K562 (cell line): ENCODE results near the gene EFCAB9. TPM values are rescaled to one million over a fixed set of nuclear protein-coding genes. Genes with fewer than 3 reads are reported as not detected.
"Not testable (repeated sequence)": the region's sequence is repeated elsewhere in the genome, so short reads cannot be mapped to it uniquely, and the experiment has no call there.

Experiments used
- ATAC-seq: fragments of 200-7000 bp; cut with Tn5 transposase; 3 replicates; pipeline ENCODE4 v1.9.1; 2020; ENCODE audit warnings: moderate library complexity
- BruUV-seq: library from RNA; stranded (reverse); fragments of 400-500 nt; replicated peaks from 2 replicates; lab custom pipeline; 2021; lab: Mats Ljungman, UMichigan
- CTCF ChIA-PET: fragments of 300-600 bp; formaldehyde crosslinking; extraction: SDS; loops from one replicate; lab custom pipeline; 2021; ENCODE audit warnings: low intra/inter-chr PET ratio; lab: Yijun Ruan, JAX
- POLR2A ChIA-PET: fragments of 300-600, 350-650 bp; sonication (Branson Sonifier 250); formaldehyde crosslinking; extraction: SDS; loops from one replicate; lab custom pipeline; 2021; ENCODE audit warnings: antibody characterized with exemption, inconsistent platforms; lab: Yijun Ruan, JAX
- DNase-seq, 4 experiments: peaks; one replicate each; pipeline versions ENCODE4 v3.0.0 to v3.0.0-alpha.2; 2011 to 2018; ENCODE audit warnings: low spot score in 3 of 4, mixed read lengths in 3 of 4; ENCODE audit errors: extremely low read depth in 1 of 4
- FAIRE-seq: peaks from 2 replicates; lab custom pipeline; 2011; peaks lifted over from hg19 to GRCh38; lab: Jason Lieb, UNC
- H2AFZ ChIP-seq: 2 replicates; pipeline ENCODE4 v1.6.0; 2011; ENCODE audit warnings: low read depth, low read length, control low read depth, inconsistent platforms
- H3K27ac ChIP-seq: fragments of 200-600 bp; 3 replicates; pipeline ENCODE4 v1.8.0; 2011; ENCODE audit warnings: low read depth, mild to moderate bottlenecking, control low read depth, inconsistent platforms, low read length, moderate library complexity, mixed read lengths; ENCODE audit errors: extremely low read depth
- H3K27me3 ChIP-seq, 2 experiments: fragments of 300-600 bp in 1 of 2; 2 replicates in 1 of 2; 3 replicates in 1 of 2; pipeline versions ENCODE4 v1.6.0 to v1.8.0; 2011; ENCODE audit warnings: inconsistent platforms in 2 of 2, low read length in 2 of 2, mild to moderate bottlenecking in 1 of 2, mixed read lengths in 1 of 2, moderate library complexity in 1 of 2; ENCODE audit not compliant: control insufficient read depth in 2 of 2, insufficient read depth in 2 of 2
- H3K36me3 ChIP-seq: fragments of 300-600 bp; 3 replicates; pipeline ENCODE4 v1.8.0; 2011; ENCODE audit warnings: mild to moderate bottlenecking, low read length, inconsistent platforms; ENCODE audit not compliant: control insufficient read depth, insufficient read depth
- H3K4me1 ChIP-seq, 2 experiments: fragments of 200-600 bp in 1 of 2; replicated peaks in 1 of 2; 2 replicates in 1 of 2; 3 replicates in 1 of 2; pipeline versions ENCODE4 v1.5.1 to v1.8.0; 2011; ENCODE audit warnings: inconsistent platforms in 2 of 2, low read length in 2 of 2, mild to moderate bottlenecking in 1 of 2, mixed read lengths in 1 of 2, moderate library complexity in 1 of 2; ENCODE audit not compliant: control insufficient read depth in 2 of 2, insufficient read depth in 2 of 2
- H3K4me2 ChIP-seq: 2 replicates; pipeline ENCODE4 v1.6.1; 2011; ENCODE audit warnings: low read length, control low read depth, inconsistent platforms, mixed read lengths; ENCODE audit not compliant: insufficient read depth
- H3K4me3 ChIP-seq: fragments of 200-600 bp; sonication (generic), shearing (Covaris generic); 2 replicates; pipeline ENCODE4 v1.5.1; 2016; ENCODE audit warnings: control low read depth, inconsistent platforms
- H3K79me2 ChIP-seq: fragments of 200-600 bp; 3 replicates; pipeline ENCODE4 v1.8.0; 2011; ENCODE audit warnings: low read length, inconsistent platforms; ENCODE audit not compliant: control insufficient read depth, insufficient read depth
- H3K9ac ChIP-seq, 2 experiments: 2 replicates each; pipeline versions ENCODE4 v1.6.0 to v1.6.1; 2011; ENCODE audit warnings: low read depth in 2 of 2, low read length in 2 of 2, control low read depth in 1 of 2, inconsistent platforms in 1 of 2, mild to moderate bottlenecking in 1 of 2, mixed read lengths in 1 of 2; ENCODE audit not compliant: insufficient read depth in 1 of 2
- H3K9me1 ChIP-seq: one replicate; pipeline ENCODE4 v1.6.0; 2011; ENCODE audit warnings: inconsistent platforms, mild to moderate bottlenecking, low read length, moderate library complexity; ENCODE audit not compliant: control insufficient read depth, insufficient read depth
- H3K9me3 ChIP-seq: replicated peaks from 2 replicates; pipeline ENCODE4 v1.5.1; 2011; ENCODE audit warnings: low read depth, low read length, inconsistent platforms; ENCODE audit not compliant: control insufficient read depth, insufficient read depth
- H4K20me1 ChIP-seq: replicated peaks from 2 replicates; pipeline ENCODE4 v1.6.1; 2011; ENCODE audit warnings: low read length, inconsistent platforms, mixed read lengths; ENCODE audit not compliant: control insufficient read depth, insufficient read depth
- IFI16 ChIP-seq: fragments of 250-450 bp; sonication (Bioruptor Pico); IDR thresholded peaks from 2 replicates; pipeline ENCODE4 v2.1.2; 2022; ENCODE audit warnings: mild to moderate bottlenecking, inconsistent platforms
- TEAD4 ChIP-seq, 2 experiments: sonication (generic) in 1 of 2; formaldehyde crosslinking in 1 of 2; IDR thresholded peaks; 2 replicates each; pipeline versions ENCODE4 v1.6.1 to v1.8.0; 2012 to 2022; ENCODE audit warnings: borderline replicate concordance in 1 of 2, inconsistent platforms in 1 of 2, low read length in 1 of 2, mild to moderate bottlenecking in 1 of 2, missing genetic modification reagents in 1 of 2
- THRAP3 ChIP-seq: fragments of 450-650 bp; IDR thresholded peaks from 2 replicates; pipeline ENCODE4 v1.6.1; 2016; ENCODE audit warnings: mild to moderate bottlenecking, inconsistent platforms, borderline replicate concordance
- ZBTB7A ChIP-seq: IDR thresholded peaks from 2 replicates; pipeline ENCODE4 v1.6.1; 2011; ENCODE audit warnings: low read depth, mild to moderate bottlenecking, low read length, moderate library complexity, borderline replicate concordance; ENCODE audit not compliant: control insufficient read depth
- ZNF274 ChIP-seq: IDR thresholded peaks from 2 replicates; pipeline ENCODE4 v1.6.1; 2011; ENCODE audit warnings: low read depth, mild to moderate bottlenecking, low read length, moderate library complexity, borderline replicate concordance
- WGBS: fragments of 100-300 bp; shearing (Covaris generic); methylation state at CpG from one replicate; pipeline ENCODE4 v1.1.6; 2016; ENCODE audit warnings: low coverage, mixed read lengths; ENCODE audit not compliant: insufficient coverage; ENCODE audit errors: missing lambda C conversion rate; 5-methylcytosine and 5-hydroxymethylcytosine counted together
- in situ Hi-C: fragments of 300-500 bp; cut with MboI; formaldehyde crosslinking; loops from 4 replicates; pipeline ENCODE4 v1.15.0; 2018; ENCODE audit warnings: inconsistent platforms, mixed read lengths
- intact Hi-C: fragments of 100-400 bp; cut with micrococcal nuclease; formaldehyde crosslinking; loops from 2 replicates; pipeline ENCODE4 v1.14.2; 2022
- polyA plus RNA-seq, 8 experiments: library from polyadenylated mRNA; depleted of rRNA in 4 of 8; stranded (reverse) in 5 of 8; unstranded in 3 of 8; fragments of >200 nt; fragmentation: Nextera tagmentation in 2 of 8; fragmentation: Illumina TruSeq in 1 of 8; extraction: Ambion mirVana in 2 of 8; extraction: Trizol in 1 of 8; gene quantifications; 2 replicates each; pipeline versions ENCODE4 v1.2.1 to v1.2.3, GENCODE V29; 2011 to 2014; ENCODE audit warnings: inconsistent platforms in 1 of 8, missing spikeins in 1 of 8
- total RNA-seq, 7 experiments: library from RNA; depleted of rRNA in 6 of 7; stranded (reverse); fragments of >200 nt in 6 of 7; fragmentation: Illumina TruSeq in 2 of 7; extraction: Trizol in 2 of 7; gene quantifications; 2 replicates each; pipeline versions ENCODE4 v1.2.1 to v1.2.3, GENCODE V29; 2011 to 2021; ENCODE audit warnings: low replicate concordance in 1 of 7
- TF ChIP-seq, protein P1 (sequence below): fragments of 250-450 bp; sonication (Bioruptor Pico); IDR thresholded peaks from 2 replicates; pipeline ENCODE4 v1.6.1; 2021; ENCODE audit warnings: mild to moderate bottlenecking

Gene EFCAB9
- total and polyA plus RNA-seq, 9 of the 15 experiments (the other 6 are each of a cell fraction or from before 2014, with no cell fraction given) = not detected

GRCh38 chr5:172149073-172149472, 44.9 kb upstream of the EFCAB9 start:
- Histone ChIP-seq H3K4me2 (no peak overlapping the region), H3K27ac (no peak overlapping the region), H3K4me3 (no peak overlapping the region), H3K9me1 (no peaks in the 10 kb centered on the region), H3K79me2 (no peaks in the 10 kb centered on the region), H3K9me3 (no peaks in the 10 kb centered on the region), H2AFZ (no peak overlapping the region), H3K36me3 (no peaks in the 10 kb centered on the region; the same call in 2 of the 3 replicates), H3K4me1 (peaks cover 30 to 37% of the 10 kb centered on the region in 2 experiments; a peak in 4 of 5 replicates), H3K9ac (no peak overlapping the region)
- peak in 1 of 4 experiments; percentile 4 for DNase-seq
- intact Hi-C loops (no loop called here), in situ Hi-C loops (no loop called here)
- WGBS = 91% methylated on average over 3 of the region's 3 CpGs
- ATAC-seq = no peak
- POLR2A ChIA-PET = interaction anchor here (0.6 to 0.7 kb wide), 2 partner anchors 18 to 956 kb away, joined by 3 read pairs; no protein-coding TSS in a partner anchor
- CTCF ChIA-PET = no interaction called here
- no peak for TF ChIP-seq ZBTB7A
- no peak for TF ChIP-seq IFI16 (CRISPR knock-in tag)
- TF ChIP-seq ZNF274 = no peak
- no peak for TF ChIP-seq THRAP3
- TF ChIP-seq, protein P1, sequence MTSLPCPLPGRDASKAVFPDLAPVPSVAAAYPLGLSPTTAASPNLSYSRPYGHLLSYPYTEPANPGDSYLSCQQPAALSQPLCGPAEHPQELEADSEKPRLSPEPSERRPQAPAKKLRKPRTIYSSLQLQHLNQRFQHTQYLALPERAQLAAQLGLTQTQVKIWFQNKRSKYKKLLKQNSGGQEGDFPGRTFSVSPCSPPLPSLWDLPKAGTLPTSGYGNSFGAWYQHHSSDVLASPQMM (CRISPR knock-in tag) = no peak
- TF ChIP-seq TEAD4 (IDR thresholded peaks at IDR 0.05; ENCODE audit: low read length) = no peak
- no peak for TF ChIP-seq TEAD4 (CRISPR knock-in tag; IDR thresholded peaks at IDR 0.05; ENCODE audit: borderline replicate concordance)
- TF ChIP-seq, all 486 proteins: peak for 0
- Histone ChIP-seq H3K27me3 (no peaks in the 10 kb centered on the region), H4K20me1 (no peaks in the 10 kb centered on the region)
- no peak for FAIRE-seq
- BruUV-seq = no TSS peak

DNA sequence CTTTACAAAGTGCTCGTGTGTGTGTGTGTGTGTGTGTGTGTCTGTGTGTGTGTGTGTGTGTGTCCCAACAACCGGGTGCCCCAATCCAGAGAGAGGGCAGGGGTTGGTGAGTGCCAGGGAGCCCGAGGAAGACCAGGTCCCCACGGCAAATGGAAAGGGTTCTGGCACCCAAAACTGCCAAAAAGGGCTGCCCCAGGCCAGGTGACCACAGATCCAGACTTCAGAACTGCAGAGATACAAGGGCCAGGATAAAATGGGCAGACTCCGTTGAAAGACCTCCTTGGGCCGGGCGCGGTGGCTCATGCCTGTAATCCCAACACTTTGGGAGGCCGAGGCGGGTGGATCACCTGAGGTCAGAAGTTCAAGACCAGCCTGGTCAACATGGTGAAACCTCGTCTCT, 44.5 kb upstream of the EFCAB9 start:
- H3K27me3 ChIP-seq, intact Hi-C loops, in situ Hi-C loops, H4K20me1 ChIP-seq, ATAC-seq, H3K9ac ChIP-seq, CTCF ChIA-PET, H2AFZ ChIP-seq, POLR2A ChIA-PET, H3K4me2 ChIP-seq, FAIRE-seq, BruUV-seq, H3K4me3 ChIP-seq, H3K36me3 ChIP-seq, H3K9me1 ChIP-seq, H3K27ac ChIP-seq, H3K79me2 ChIP-seq, H3K9me3 ChIP-seq: not testable (repeated sequence)
- peak in 1 of 4 experiments; percentile 2 for DNase-seq
- WGBS = 77% methylated on average over 8 of the region's 11 CpGs
- H3K4me1 ChIP-seq = peaks cover 26 to 33% of the 10 kb centered on the region in 2 experiments; a peak in 4 of 5 replicates
